Endothelial cell (in vitro differentiated cells): ENCODE data around the gene VSTM1. TPM values are rescaled to one million over a fixed set of nuclear protein-coding genes. Genes with fewer than 3 reads are reported as not detected.

ENCODE experiments used
- DNase-seq: peaks from one replicate; pipeline ENCODE4 v3.0.0; 2021; ENCODE audit warnings: low spot score
- H3K27ac Mint-ChIP-seq: one replicate; pipeline ENCODE4 v1.8.0; 2021; ENCODE audit warnings: mixed read lengths, inconsistent platforms; ENCODE audit not compliant: unreplicated experiment
- H3K27me3 Mint-ChIP-seq: one replicate; pipeline ENCODE4 v1.8.0; 2021; ENCODE audit warnings: mild to moderate bottlenecking, moderate library complexity, mixed read lengths, inconsistent platforms; ENCODE audit not compliant: unreplicated experiment
- H3K36me3 Mint-ChIP-seq: one replicate; pipeline ENCODE4 v1.8.0; 2021; ENCODE audit warnings: mild to moderate bottlenecking, low read depth, mixed read lengths, inconsistent platforms; ENCODE audit not compliant: unreplicated experiment
- H3K4me1 Mint-ChIP-seq: one replicate; pipeline ENCODE4 v1.8.0; 2021; ENCODE audit warnings: mild to moderate bottlenecking, mixed read lengths, inconsistent platforms; ENCODE audit not compliant: unreplicated experiment
- H3K4me3 Mint-ChIP-seq: one replicate; pipeline ENCODE4 v1.8.0; 2021; ENCODE audit warnings: mild to moderate bottlenecking, mixed read lengths, inconsistent platforms; ENCODE audit not compliant: unreplicated experiment
- H3K9me3 Mint-ChIP-seq: one replicate; pipeline ENCODE4 v1.8.0; 2021; ENCODE audit warnings: mixed read lengths, inconsistent platforms; ENCODE audit not compliant: unreplicated experiment
- CTCF ChIP-seq: fragments of 200-600 bp; sonication (generic); IDR thresholded peaks from one replicate; pipeline ENCODE4 v1.5.0; 2021; ENCODE audit warnings: antibody characterized with exemption; ENCODE audit not compliant: unreplicated experiment
- long read RNA-seq: library from polyadenylated mRNA; unstranded; transcript quantifications from one replicate; pipeline ENCODE4 v2.0.0, GENCODE V29; 2020; ENCODE audit not compliant: unreplicated experiment
- total RNA-seq: library from RNA; stranded (reverse); fragmentation: NEBNext Ultra II Directional; extraction: Animal tissue kit (Norgen Biotek cat#: 25700); gene quantifications from one replicate; pipeline ENCODE4 v1.2.1, GENCODE V29; 2021; ENCODE audit not compliant: unreplicated experiment

Gene VSTM1
- total RNA-seq, result 2.2 TPM
- long read RNA-seq, partial matches to known transcripts, result 1 of 1 reads
- long read RNA-seq, other reads (novel, unspliced or antisense), result 0 of 1 reads

- Mint-ChIP-seq H3K27me3 (peaks cover 2% of the 10 kb centered on the region), H3K27ac (no peak within 1 kb of the TSS), H3K4me1 (no peaks in the 10 kb centered on the region), H3K4me3 (no peak within 1 kb of the TSS), H3K36me3 (no peaks in the 10 kb centered on the region), H3K9me3 (no peaks in the 10 kb centered on the region)
- no peak for TF ChIP-seq CTCF
- no peak for DNase-seq
Measured at GRCh38 chr19:54063350-54064116, at the start of gene VSTM1. Gene VSTM1 (minus strand): TSS chr19:54063897. CDS start chr19:54063777, 120 bp downstream.

GRCh38 chr19:54109651-54110050 lies 46.0 kb upstream of the VSTM1 start:
- no peak overlapping the region for H3K27ac Mint-ChIP-seq
- H3K4me1 Mint-ChIP-seq, result peaks cover 6% of the 10 kb centered on the region
- no peak overlapping the region for H3K4me3 Mint-ChIP-seq
- no peak for TF ChIP-seq CTCF
- no peak for DNase-seq
- no peaks in the 10 kb centered on the region for H3K9me3 Mint-ChIP-seq
- peaks cover 33% of the 10 kb centered on the region for H3K36me3 Mint-ChIP-seq
- peaks cover 17% of the 10 kb centered on the region for H3K27me3 Mint-ChIP-seq

- no peak for TF ChIP-seq CTCF
- no peaks in the 10 kb centered on the region for H3K9me3 Mint-ChIP-seq
- DNase-seq, result no peak
Measured at GRCh38 chr19:54108496-54108895, 44.8 kb upstream of the VSTM1 start.

GRCh38 chr19:54107876-54108490 lies 44.3 kb upstream of the VSTM1 start:
- Mint-ChIP-seq H3K9me3 (no peaks in the 10 kb centered on the region), H3K4me1 (peaks cover 7% of the 10 kb centered on the region), H3K4me3 (no peak overlapping the region), H3K27me3 (peaks cover 12% of the 10 kb centered on the region), H3K36me3 (peaks cover 33% of the 10 kb centered on the region), H3K27ac (peak overlapping the region; percentile 73)
- TF ChIP-seq CTCF, result no peak
- DNase-seq, result no peak

More at GRCh38 chr19:54108496-54108895, 44.8 kb upstream of the VSTM1 start:
- peak overlapping the region; percentile 42 for H3K4me3 Mint-ChIP-seq
- H3K4me1 Mint-ChIP-seq, result peaks cover 3% of the 10 kb centered on the region
- H3K27me3 Mint-ChIP-seq, result peaks cover 12% of the 10 kb centered on the region
- H3K27ac Mint-ChIP-seq, result no peak overlapping the region
- peaks cover 33% of the 10 kb centered on the region for H3K36me3 Mint-ChIP-seq

- H3K27me3 Mint-ChIP-seq, result peaks cover 11% of the 10 kb centered on the region
- peak overlapping the region; percentile 28 for H3K4me3 Mint-ChIP-seq
- no peak for TF ChIP-seq CTCF
- no peak overlapping the region for H3K27ac Mint-ChIP-seq
- H3K9me3 Mint-ChIP-seq, result no peaks in the 10 kb centered on the region
- peaks cover 11% of the 10 kb centered on the region for H3K4me1 Mint-ChIP-seq
- no peak for DNase-seq
- H3K36me3 Mint-ChIP-seq, result peaks cover 31% of the 10 kb centered on the region
Measured at GRCh38 chr19:54106716-54107115, 43.0 kb upstream of the VSTM1 start.
